Neural progenitor cell (in vitro differentiated cells): ENCODE results near the gene KDM6A.

Experiments used
- CTCF ChIP-seq: fragments of 200-600 bp; sonication (generic); IDR thresholded peaks from 2 replicates; pipeline ENCODE4 v1.5.1; 2017; ENCODE audit warnings: antibody characterized with exemption, mild to moderate bottlenecking
- EZH2 ChIP-seq: fragments of 200-600 bp; sonication (generic); IDR thresholded peaks from 2 replicates; pipeline ENCODE4 v1.6.1; 2017; ENCODE audit warnings: antibody characterized with exemption, mild to moderate bottlenecking, moderate library complexity
- EZH2phosphoT487 ChIP-seq: fragments of 200-600 bp; sonication (generic); IDR thresholded peaks from 2 replicates; pipeline ENCODE4 v1.6.1; 2017; ENCODE audit warnings: antibody characterized with exemption

- TF ChIP-seq EZH2, result no peak
- TF ChIP-seq CTCF, result no peak
- no peak for TF ChIP-seq EZH2phosphoT487
Measured at GRCh38 chrX:44992775-44993174, 119.8 kb downstream of the KDM6A start.
